KMS-11 (cell line): Measurements from ENCODE around the gene CACNA2D2.

Source experiments
- H2AFZ ChIP-seq: fragments of 200-600 bp; sonication (generic); 2 replicates; pipeline ENCODE4 v1.6.1; 2016; ENCODE audit warnings: antibody characterized with exemption, mixed run types, low read depth
- H3K27ac ChIP-seq: fragments of 200-600 bp; sonication (generic); 2 replicates; pipeline ENCODE4 v1.6.1; 2016; ENCODE audit warnings: mild to moderate bottlenecking, mixed run types
- H3K27me3 ChIP-seq: fragments of 200-600 bp; sonication (generic); 2 replicates; pipeline ENCODE4 v1.6.1; 2017; ENCODE audit warnings: mild to moderate bottlenecking, low read depth, mixed run types, moderate library complexity; ENCODE audit not compliant: insufficient read depth
- H3K36me3 ChIP-seq: fragments of 200-600 bp; sonication (generic); 2 replicates; pipeline ENCODE4 v1.6.1; 2017; ENCODE audit warnings: mild to moderate bottlenecking, mixed run types; ENCODE audit not compliant: insufficient read depth
- H3K4me1 ChIP-seq: fragments of 200-600 bp; sonication (generic); 2 replicates; pipeline ENCODE4 v1.6.1; 2016; ENCODE audit warnings: mild to moderate bottlenecking, low read depth, mixed run types; ENCODE audit not compliant: poor library complexity, severe bottlenecking
- H3K4me2 ChIP-seq: fragments of 200-600 bp; sonication (generic); 2 replicates; pipeline ENCODE4 v1.7.0; 2016; ENCODE audit warnings: mild to moderate bottlenecking, mixed run types
- H3K4me3 ChIP-seq: fragments of 200-600 bp; sonication (generic); IDR thresholded peaks from 2 replicates; pipeline ENCODE4 v1.6.1; 2017; ENCODE audit warnings: low read depth, low read length, mixed read lengths; ENCODE audit not compliant: insufficient read depth
- H3K79me2 ChIP-seq: fragments of 200-600 bp; sonication (generic); 2 replicates; pipeline ENCODE4 v1.6.1; 2016; ENCODE audit warnings: low read depth, mixed run types; ENCODE audit not compliant: insufficient read depth
- H3K9ac ChIP-seq: fragments of 200-600 bp; sonication (generic); 2 replicates; pipeline ENCODE4 v1.6.1; 2016; ENCODE audit warnings: mild to moderate bottlenecking, mixed run types
- H4K20me1 ChIP-seq: fragments of 200-600 bp; sonication (generic); 2 replicates; pipeline ENCODE4 v1.6.1; 2016; ENCODE audit warnings: mild to moderate bottlenecking, mixed run types; ENCODE audit not compliant: insufficient read depth
- CTCF ChIP-seq: fragments of 200-600 bp; sonication (generic); conservative IDR thresholded peaks from 2 replicates; pipeline ENCODE4 v1.6.1; 2017; ENCODE audit warnings: low read depth, mild to moderate bottlenecking, antibody characterized with exemption, low read length, moderate library complexity, mixed read lengths

CACNA2D2 gene

GRCh38 chr3:50392101-50392715 lies 111.2 kb downstream of the CACNA2D2 start:
- Histone ChIP-seq H3K4me1 (peaks cover 8% of the 10 kb centered on the region), H4K20me1 (no peaks in the 10 kb centered on the region), H3K79me2 (no peaks in the 10 kb centered on the region), H3K27ac (no peak overlapping the region), H3K36me3 (no peaks in the 10 kb centered on the region), H3K4me3 (no peak overlapping the region), H3K27me3 (no peaks in the 10 kb centered on the region), H3K4me2 (no peak overlapping the region; the same call in 1 of the 2 replicates), H3K9ac (no peak overlapping the region), H2AFZ (no peak overlapping the region)
- no peak for TF ChIP-seq CTCF

DNA sequence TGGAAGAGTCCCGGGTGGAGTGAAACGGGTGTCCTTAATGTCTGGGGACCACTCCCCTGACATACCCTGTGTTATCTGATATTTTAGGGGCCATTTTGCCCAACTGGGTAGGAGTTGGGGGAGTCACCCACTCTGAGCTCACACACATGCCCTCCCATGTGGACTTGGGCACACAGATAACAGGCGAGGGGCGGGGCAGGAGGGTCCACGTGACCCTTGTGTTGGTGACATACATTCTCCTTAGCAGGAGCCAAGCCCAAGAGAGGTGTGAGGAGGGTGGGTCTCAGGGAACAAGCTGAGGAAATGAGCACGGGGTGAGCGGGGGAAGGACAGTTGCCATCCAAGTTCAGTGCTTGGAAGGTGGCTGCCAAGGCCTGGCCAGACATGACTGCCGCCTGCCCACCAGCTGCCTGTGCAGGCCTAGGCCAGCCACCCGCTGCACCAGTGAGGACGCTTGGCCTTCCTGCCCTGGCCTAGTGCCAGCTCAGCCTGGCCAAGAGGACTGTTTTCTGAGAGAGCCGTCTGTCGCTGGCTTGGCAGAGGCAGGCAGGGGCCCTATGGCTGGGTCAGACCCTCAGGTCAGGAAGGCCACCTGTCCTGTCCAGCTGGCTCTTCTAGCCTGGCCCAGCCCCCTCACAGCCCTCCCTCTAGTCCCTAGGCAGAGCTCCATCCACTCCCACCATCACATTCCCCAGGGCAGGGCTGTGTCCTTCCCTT lies 112.8 kb downstream of the CACNA2D2 start:
- H3K4me2 ChIP-seq = no peak overlapping the region
- no peaks in the 10 kb centered on the region for H3K79me2 ChIP-seq
- H4K20me1 ChIP-seq = no peaks in the 10 kb centered on the region
- H3K4me3 ChIP-seq = no peak overlapping the region
- no peak overlapping the region for H3K9ac ChIP-seq
- TF ChIP-seq CTCF = no peak
- H3K4me1 ChIP-seq = peaks cover 8% of the 10 kb centered on the region
- H3K36me3 ChIP-seq = no peaks in the 10 kb centered on the region
- H2AFZ ChIP-seq = no peak overlapping the region
- H3K27ac ChIP-seq = no peak overlapping the region
- H3K27me3 ChIP-seq = no peaks in the 10 kb centered on the region

GRCh38 chr3:50389414-50389767 lies 114.0 kb downstream of the CACNA2D2 start:
- Histone ChIP-seq H3K27me3 (no peaks in the 10 kb centered on the region), H3K4me2 (no peak overlapping the region), H3K79me2 (no peaks in the 10 kb centered on the region), H3K36me3 (no peaks in the 10 kb centered on the region), H3K4me3 (no peak overlapping the region), H3K27ac (no peak overlapping the region), H2AFZ (no peak overlapping the region), H4K20me1 (no peaks in the 10 kb centered on the region), H3K4me1 (peaks cover 8% of the 10 kb centered on the region), H3K9ac (no peak overlapping the region)
- TF ChIP-seq CTCF = no peak

GRCh38 chr3:50388720-50389413 lies 114.6 kb downstream of the CACNA2D2 start:
- TF ChIP-seq CTCF = no peak
- H3K9ac ChIP-seq = no peak overlapping the region
- H3K79me2 ChIP-seq = no peaks in the 10 kb centered on the region
- no peak overlapping the region for H3K4me2 ChIP-seq
- H3K4me1 ChIP-seq = peaks cover 8% of the 10 kb centered on the region
- H3K27ac ChIP-seq = no peak overlapping the region
- H3K36me3 ChIP-seq = no peaks in the 10 kb centered on the region
- no peaks in the 10 kb centered on the region for H4K20me1 ChIP-seq
- no peaks in the 10 kb centered on the region for H3K27me3 ChIP-seq
- no peak overlapping the region for H3K4me3 ChIP-seq
- H2AFZ ChIP-seq = no peak overlapping the region
